Activated CD8-positive, alpha-beta T cell treated with anti-CD3 and anti-CD28 coated beads for 36 hours (primary cell): Measurements from ENCODE around the gene VPS13D. TPM values are rescaled to one million over a fixed set of nuclear protein-coding genes. Genes with fewer than 3 reads are reported as not detected.

ENCODE experiments used
- ATAC-seq: fragments of 200-7000 bp; cut with Tn5 transposase; one replicate; pipeline ENCODE4 v1.10.0; 2021; ENCODE audit warnings: mild to moderate bottlenecking, moderate library complexity
- CTCF ChIA-PET: fragments of 350-600 bp; sonication (Branson Sonifier 250); formaldehyde crosslinking; loops from one replicate; lab custom pipeline; 2021; ENCODE audit warnings: antibody characterized with exemption; lab: Charles Lee
- POLR2A ChIA-PET: fragments of 350-600 bp; sonication (Branson Sonifier 250); formaldehyde crosslinking; loops from one replicate; lab custom pipeline; 2021; ENCODE audit warnings: antibody characterized with exemption; lab: Charles Lee
- DNase-seq: peaks from one replicate; pipeline ENCODE4 v3.0.0-alpha.2; 2020
- H3K27ac Mint-ChIP-seq: one replicate; pipeline ENCODE4 v1.8.0; 2021; ENCODE audit warnings: mild to moderate bottlenecking, mixed read lengths
- H3K27me3 Mint-ChIP-seq: one replicate; pipeline ENCODE4 v1.8.0; 2021; ENCODE audit warnings: mixed read lengths
- H3K36me3 Mint-ChIP-seq: one replicate; pipeline ENCODE4 v1.8.0; 2021; ENCODE audit warnings: low read depth, mixed read lengths
- H3K4me1 Mint-ChIP-seq: one replicate; pipeline ENCODE4 v1.8.0; 2021; ENCODE audit warnings: low read depth, mixed read lengths
- H3K4me3 Mint-ChIP-seq: one replicate; pipeline ENCODE4 v1.8.0; 2021; ENCODE audit warnings: mild to moderate bottlenecking, moderate library complexity, mixed read lengths
- H3K9me3 Mint-ChIP-seq: one replicate; pipeline ENCODE4 v1.8.0; 2021; ENCODE audit warnings: mixed read lengths
- intact Hi-C: fragments of 100-400 bp; cut with micrococcal nuclease; formaldehyde crosslinking; loops from one replicate; pipeline ENCODE4 v1.10.0; 2022
- total RNA-seq, 2 experiments: library from RNA; stranded (reverse); gene quantifications; one replicate each; pipeline ENCODE4 v1.2.3, GENCODE V29; 2021
- TF ChIP-seq, protein P1 (sequence below): fragments of 200-600 bp; IDR thresholded peaks from one replicate; pipeline ENCODE4 v1.8.0; 2022; ENCODE audit warnings: antibody characterized with exemption, mild to moderate bottlenecking

The VPS13D gene
- total RNA-seq, 2 experiments from 2014 or later, result 28.1 to 30.7 TPM

- H3K36me3 Mint-ChIP-seq, result peaks cover 77% of the 10 kb centered on the region
- CTCF ChIA-PET, result interaction anchor here (1.0 to 8.4 kb wide), 8 partner anchors 11 to 181 kb away, joined by 3 to 88 read pairs (median 4); no protein-coding TSS in a partner anchor
- DNase-seq, result peak; percentile 85
These were observed 208.6 kb downstream of the VPS13D start for GRCh38 chr1:12438349-12438924.

GRCh38 chr1:12439073-12439472, 209.2 kb downstream of the VPS13D start:
- no peak for DNase-seq
- CTCF ChIA-PET, result interaction anchor here (1.2 to 8.4 kb wide), 5 partner anchors 10 to 181 kb away, joined by 3 to 88 read pairs (median 5); no protein-coding TSS in a partner anchor
- H3K4me3 Mint-ChIP-seq, result no peak overlapping the region
- intact Hi-C loops, result no loop called here
- peaks cover 89% of the 10 kb centered on the region for H3K4me1 Mint-ChIP-seq
- no peak for ATAC-seq
- peaks cover 2% of the 10 kb centered on the region for H3K27me3 Mint-ChIP-seq
- POLR2A ChIA-PET, result interaction anchor here (0.7 to 9.2 kb wide), 7 partner anchors 11 to 163 kb away, joined by 3 to 141 read pairs (median 5); no protein-coding TSS in a partner anchor
- TF ChIP-seq, protein P1, sequence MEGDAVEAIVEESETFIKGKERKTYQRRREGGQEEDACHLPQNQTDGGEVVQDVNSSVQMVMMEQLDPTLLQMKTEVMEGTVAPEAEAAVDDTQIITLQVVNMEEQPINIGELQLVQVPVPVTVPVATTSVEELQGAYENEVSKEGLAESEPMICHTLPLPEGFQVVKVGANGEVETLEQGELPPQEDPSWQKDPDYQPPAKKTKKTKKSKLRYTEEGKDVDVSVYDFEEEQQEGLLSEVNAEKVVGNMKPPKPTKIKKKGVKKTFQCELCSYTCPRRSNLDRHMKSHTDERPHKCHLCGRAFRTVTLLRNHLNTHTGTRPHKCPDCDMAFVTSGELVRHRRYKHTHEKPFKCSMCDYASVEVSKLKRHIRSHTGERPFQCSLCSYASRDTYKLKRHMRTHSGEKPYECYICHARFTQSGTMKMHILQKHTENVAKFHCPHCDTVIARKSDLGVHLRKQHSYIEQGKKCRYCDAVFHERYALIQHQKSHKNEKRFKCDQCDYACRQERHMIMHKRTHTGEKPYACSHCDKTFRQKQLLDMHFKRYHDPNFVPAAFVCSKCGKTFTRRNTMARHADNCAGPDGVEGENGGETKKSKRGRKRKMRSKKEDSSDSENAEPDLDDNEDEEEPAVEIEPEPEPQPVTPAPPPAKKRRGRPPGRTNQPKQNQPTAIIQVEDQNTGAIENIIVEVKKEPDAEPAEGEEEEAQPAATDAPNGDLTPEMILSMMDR, result no peak
- H3K36me3 Mint-ChIP-seq, result peaks cover 77% of the 10 kb centered on the region
- H3K27ac Mint-ChIP-seq, result peak overlapping the region; percentile 96
- H3K9me3 Mint-ChIP-seq, result peaks cover 13% of the 10 kb centered on the region

More at GRCh38 chr1:12438349-12438924, 208.6 kb downstream of the VPS13D start:
- no peak overlapping the region for H3K4me3 Mint-ChIP-seq
- H3K9me3 Mint-ChIP-seq, result peaks cover 13% of the 10 kb centered on the region
- POLR2A ChIA-PET, result interaction anchor here (0.7 to 9.2 kb wide), 7 partner anchors 12 to 163 kb away, joined by 3 to 141 read pairs (median 7); no protein-coding TSS in a partner anchor
- TF ChIP-seq, protein P1, result no peak
- H3K27me3 Mint-ChIP-seq, result peaks cover 2% of the 10 kb centered on the region
- intact Hi-C loops, result loop anchor here (1.0 kb wide), 1 partner anchor 179 kb away; no protein-coding TSS in a partner anchor
- H3K27ac Mint-ChIP-seq, result peak overlapping the region; percentile 96
- peaks cover 92% of the 10 kb centered on the region for H3K4me1 Mint-ChIP-seq
- peak; percentile 45 for ATAC-seq

GRCh38 chr1:12441414-12442105, 211.7 kb downstream of the VPS13D start:
- Mint-ChIP-seq H3K36me3 (peaks cover 69% of the 10 kb centered on the region), H3K27ac (peak overlapping the region; percentile 59), H3K4me3 (no peak overlapping the region), H3K27me3 (no peaks in the 10 kb centered on the region), H3K4me1 (peaks cover 87% of the 10 kb centered on the region), H3K9me3 (peaks cover 19% of the 10 kb centered on the region)
- DNase-seq (no peak), ATAC-seq (no peak)
- POLR2A ChIA-PET, result interaction anchor here (0.7 to 9.2 kb wide), 2 partner anchors 9 to 61 kb away, joined by 3 to 141 read pairs; no protein-coding TSS in a partner anchor
- TF ChIP-seq, protein P1, result no peak
- CTCF ChIA-PET, result interaction anchor here (1.0 kb wide), 1 partner anchor 11 kb away, joined by 3 read pairs; no protein-coding TSS in a partner anchor
- intact Hi-C loops, result no loop called here

- ATAC-seq (no peak), DNase-seq (no peak)
- peak overlapping the region; percentile 60 for H3K27ac Mint-ChIP-seq
- peaks cover 87% of the 10 kb centered on the region for H3K4me1 Mint-ChIP-seq
- H3K27me3 Mint-ChIP-seq, result no peaks in the 10 kb centered on the region
- H3K9me3 Mint-ChIP-seq, result peaks cover 16% of the 10 kb centered on the region
- TF ChIP-seq, protein P1, result no peak
- peaks cover 67% of the 10 kb centered on the region for H3K36me3 Mint-ChIP-seq
- intact Hi-C loops, result no loop called here
- H3K4me3 Mint-ChIP-seq, result no peak overlapping the region
- CTCF ChIA-PET, result interaction anchor here (1.0 kb wide), 1 partner anchor 11 kb away, joined by 3 read pairs; no protein-coding TSS in a partner anchor
- POLR2A ChIA-PET, result interaction anchor here (0.7 to 0.8 kb wide), 2 partner anchors 61 to 127 kb away, joined by 3 read pairs; no protein-coding TSS in a partner anchor
These were observed 212.4 kb downstream of the VPS13D start for GRCh38 chr1:12442217-12442616.
